GM18502 (cell line): Measurements from ENCODE around the gene DHRS12.
"Not testable (repeated sequence)": the region's sequence is repeated elsewhere in the genome, so short reads cannot be mapped to it uniquely, and the experiment has no call there.

Source experiments
- ATAC-seq: cut with Tn5 transposase; IDR thresholded peaks from one replicate; pipeline ENCODE4 v1.9.1; 2021; ENCODE audit warnings: mild to moderate bottlenecking; ENCODE audit not compliant: unreplicated experiment, poor library complexity

Gene DHRS12

DNA sequence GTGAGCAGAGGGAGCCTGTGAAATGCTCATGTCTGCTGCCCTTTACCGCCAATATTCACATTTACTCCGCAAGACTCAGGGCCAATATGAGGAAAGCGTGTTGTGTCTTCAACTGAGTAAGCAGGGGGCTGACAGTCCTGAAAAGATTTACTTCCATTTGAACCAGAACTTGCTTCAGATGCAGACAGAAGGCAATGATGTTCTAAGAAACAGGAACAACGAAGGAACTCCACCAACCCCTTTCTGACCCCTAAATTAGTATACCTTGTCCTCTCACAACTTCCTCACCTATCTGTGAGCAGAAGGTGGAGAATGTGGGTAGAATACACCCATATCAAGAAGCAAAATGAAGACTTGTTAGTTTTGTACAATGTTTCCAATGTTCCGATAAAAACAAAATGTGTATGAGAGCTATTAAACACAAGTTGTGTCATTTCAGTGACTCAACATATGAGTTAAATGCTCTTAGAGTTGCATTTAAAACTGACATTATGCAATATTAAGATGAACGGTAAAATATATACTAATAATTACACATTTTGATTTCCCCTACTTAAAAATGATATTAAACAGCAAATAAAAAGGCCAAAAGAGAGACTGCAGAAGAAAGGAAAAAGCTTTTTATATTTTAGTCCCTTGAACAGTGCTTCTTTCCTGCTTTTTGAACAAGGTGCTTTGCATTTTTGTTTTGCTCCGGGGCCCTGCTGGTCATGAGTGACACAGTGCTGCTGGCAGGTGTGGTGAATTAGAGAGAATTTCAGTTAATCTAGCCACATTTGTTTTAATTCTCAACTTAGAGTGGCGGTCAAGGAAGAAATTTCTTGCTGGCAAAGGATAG is 25.0 kb upstream of the DHRS12 start:
- no peak for ATAC-seq

DNA sequence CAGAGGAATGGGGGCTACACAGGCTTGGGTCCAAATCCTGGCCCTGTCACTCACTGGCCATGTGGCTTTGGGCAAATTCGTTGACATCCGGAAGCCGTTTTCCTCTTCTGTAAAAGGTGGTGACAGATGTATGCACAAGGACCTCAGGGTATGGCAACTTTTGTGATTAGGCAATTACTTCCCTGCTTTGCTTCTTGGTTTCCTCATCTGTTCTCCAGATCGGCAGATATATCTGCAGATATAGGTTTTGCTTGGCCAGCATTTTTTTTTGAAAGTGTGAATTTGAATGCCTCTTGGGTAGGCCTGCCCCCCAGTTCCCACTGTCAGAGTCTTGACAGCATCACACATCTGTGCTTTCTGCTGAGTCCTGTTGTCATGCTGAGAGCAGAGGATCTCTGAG is 23.3 kb upstream of the DHRS12 start:
- no peak for ATAC-seq

DNA sequence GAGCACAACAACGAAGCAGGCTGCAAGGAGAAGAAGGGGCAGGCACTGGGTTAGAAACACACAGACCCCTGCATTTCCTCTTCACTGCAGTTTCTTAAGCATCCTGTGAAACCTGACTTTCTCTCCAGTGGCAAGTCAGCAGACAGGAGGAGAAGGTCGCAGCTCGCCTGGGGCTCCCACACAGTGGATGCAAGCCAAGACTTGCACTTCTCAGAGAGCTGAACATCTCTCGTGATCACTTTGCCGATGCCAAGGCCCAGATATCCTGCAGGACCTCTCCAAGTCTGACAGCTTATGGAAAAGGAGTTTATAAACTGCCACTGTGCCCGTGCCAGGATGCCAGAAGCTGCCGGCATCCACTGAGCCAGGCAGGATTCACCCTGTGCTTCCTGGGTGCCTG is 22.6 kb upstream of the DHRS12 start:
- ATAC-seq, result no peak

DNA sequence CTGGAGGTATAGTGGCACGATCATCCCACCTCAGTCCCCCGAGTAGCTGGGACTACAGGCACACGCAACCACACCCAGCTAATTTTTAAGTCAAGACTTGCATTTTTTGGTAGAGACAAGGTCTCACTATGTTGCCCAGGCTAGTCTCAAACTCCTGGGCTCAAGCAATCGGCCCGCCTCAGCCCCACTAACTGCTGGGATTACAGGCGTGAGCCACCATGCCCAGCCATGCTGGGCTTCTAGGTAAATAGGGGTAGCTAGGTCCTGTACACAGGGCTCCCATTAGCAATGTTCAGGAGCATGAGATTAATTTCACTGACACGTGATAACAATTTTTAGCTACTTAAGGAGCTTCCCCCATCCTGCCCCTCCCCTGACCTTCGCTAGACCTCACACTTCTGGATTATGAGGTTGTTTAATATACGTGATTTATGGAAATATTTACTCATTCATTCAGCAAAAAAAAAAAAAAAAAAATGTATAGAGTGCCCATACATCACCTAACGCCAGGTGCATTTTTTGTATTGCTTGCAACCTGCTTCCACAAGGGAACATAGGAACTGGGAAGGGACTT is 21.8 kb upstream of the DHRS12 start:
- ATAC-seq, result no peak

DNA sequence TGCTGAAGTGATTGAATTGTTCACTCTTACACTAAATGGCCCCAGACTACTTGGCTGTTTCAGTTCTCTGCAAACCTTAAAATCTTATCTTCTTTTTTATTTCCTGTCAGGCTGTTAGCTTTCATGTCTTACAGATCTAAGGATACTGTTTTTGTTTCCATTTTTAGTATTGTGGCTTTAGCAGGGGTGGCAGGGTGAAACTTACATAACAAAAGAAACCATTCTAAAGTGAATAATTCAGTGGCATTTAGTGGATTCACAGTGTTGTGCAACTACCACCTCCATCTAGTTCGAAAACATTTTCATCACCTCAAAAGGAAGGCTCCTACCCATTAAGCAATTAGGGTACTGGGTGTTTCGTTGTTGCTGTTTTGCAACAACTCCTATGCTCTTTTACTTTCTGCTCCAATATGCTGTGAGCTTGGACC is 21.2 kb upstream of the DHRS12 start:
- peak; percentile 55 for ATAC-seq

DNA sequence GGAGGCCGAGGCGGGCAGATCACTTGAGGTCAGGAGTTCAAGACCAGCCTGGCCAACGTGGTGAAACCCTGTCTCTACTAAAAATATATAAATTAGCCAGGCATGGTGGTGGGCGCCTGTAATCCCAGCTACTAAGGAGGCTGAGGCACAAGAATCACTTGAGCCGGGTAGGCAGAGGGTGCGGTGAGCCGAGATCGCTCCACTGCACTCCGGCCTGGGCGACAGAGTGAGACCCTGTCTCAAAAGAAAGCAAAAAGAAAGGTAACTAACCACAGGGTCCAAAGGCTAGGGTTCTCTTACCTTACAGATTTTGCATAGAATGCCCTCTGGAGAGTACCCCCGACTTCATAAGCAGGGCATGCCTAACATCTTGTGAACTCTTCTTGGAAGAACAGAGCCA is 20.7 kb upstream of the DHRS12 start:
- ATAC-seq, result not testable (repeated sequence)

DNA sequence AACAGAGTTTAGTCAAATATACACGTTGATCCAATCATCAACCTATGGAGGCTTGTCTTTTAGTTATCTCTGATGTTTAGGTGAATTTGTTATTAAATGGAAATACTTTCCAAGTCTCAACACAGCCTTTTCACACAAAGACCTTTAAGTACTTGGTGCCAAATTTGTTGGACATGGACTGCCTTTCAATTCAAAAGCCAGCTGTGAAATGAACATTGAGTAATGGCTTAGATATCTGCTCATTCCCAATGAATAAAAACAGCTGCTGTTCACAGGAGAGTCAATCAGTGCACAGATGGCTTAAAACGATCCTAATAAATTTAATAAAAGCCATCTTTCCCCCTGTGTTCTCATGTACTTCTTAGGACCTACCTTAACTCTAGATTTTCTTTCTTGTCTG is 19.9 kb upstream of the DHRS12 start:
- no peak for ATAC-seq

DNA sequence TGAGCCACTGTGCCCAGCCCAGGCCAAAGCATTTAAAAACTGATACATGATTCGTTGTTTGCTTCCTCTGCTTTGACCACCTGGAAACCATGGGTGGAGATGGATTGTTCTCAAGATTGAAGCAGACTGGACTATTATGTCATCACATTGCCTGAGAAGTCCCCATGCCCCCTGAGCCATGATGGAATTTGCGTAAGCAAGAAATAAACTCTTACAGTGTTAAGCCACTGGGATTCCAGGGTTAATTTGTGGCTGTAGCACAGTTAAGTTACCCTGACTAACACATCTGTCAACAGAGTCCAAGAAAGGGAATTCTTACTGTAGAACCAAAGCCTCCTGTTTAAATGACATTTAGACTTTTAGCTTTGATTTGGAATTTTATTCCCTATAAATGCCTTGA is 19.4 kb upstream of the DHRS12 start:
- no peak for ATAC-seq

DNA sequence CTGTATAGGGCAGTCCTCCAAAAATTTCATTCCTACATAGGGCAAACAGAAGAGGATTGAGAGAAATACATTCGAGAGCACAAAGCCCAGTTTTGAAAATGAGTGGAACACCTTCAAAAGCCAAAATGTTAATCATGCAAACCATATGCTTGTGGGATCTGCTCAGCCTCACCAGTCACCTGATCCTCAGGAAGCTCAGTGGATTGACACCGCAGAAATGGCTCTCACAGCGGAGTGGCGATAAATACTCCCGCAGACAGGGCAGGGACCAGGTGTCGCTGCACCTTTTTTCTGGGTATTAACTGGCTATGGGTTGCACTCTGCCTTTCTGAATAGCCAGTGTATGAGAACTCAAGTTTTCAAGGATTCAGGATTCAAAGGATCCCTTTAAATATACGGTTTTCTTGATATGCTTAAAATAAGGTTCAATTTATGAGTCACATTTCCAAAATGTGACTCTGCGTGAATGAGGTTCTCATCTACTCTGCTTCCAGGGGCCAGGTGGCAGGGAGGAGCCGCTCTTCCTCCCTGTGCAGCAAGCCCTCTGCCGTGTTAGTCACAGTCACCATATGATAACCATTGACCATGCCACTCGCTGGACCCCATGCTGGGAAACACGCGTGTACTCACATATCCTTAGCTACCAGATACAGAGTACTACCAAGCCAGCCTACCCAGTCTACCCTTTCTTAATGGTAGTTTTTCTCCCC is 18.3 kb upstream of the DHRS12 start:
- no peak for ATAC-seq

DNA sequence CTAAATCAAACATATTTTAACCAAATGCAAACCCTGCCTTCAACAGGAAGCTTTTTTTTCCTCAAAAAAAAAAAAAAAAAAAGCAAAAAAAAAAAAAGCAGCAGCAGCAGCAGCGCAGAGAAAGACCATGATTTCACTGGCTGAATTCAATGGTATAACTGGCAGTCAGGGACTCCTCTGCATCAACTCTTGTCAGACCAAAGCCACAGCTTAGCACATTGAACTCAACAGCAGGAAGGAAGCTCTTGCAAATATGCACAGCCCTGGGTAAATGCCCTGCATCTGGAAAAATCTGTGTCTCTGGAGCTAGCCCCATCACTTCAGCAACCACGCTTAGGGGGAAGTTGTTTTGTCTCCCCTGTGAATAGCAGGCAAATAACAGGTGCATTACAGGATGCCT is 17.6 kb upstream of the DHRS12 start:
- ATAC-seq, result no peak

DNA sequence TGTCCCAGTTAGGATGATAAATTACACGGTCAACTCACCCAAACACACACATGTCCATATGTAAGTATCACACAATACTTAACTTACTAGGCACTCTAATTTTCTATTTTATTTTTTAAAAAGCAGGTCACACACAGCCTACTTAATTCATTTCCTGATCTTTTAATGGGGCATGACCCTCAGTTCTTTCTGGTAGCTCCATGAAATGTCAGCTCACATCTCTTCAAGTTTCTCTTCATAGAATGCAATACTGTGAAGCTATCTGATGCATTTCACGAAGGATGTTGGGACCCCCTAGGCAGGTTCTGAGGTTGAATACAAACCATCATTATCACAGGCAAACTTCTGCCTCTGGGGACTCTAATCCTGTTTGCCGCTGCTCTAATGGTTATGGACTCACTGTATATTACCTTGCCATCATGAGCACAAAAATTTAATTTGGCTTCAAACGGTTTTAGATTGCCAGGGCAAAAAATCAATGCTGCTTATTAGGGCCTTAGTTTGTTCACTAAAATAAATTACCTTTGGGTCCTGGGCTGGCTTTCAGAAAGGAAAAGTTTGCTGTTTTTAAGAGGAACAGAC is 16.1 kb upstream of the DHRS12 start:
- ATAC-seq, result no peak

DNA sequence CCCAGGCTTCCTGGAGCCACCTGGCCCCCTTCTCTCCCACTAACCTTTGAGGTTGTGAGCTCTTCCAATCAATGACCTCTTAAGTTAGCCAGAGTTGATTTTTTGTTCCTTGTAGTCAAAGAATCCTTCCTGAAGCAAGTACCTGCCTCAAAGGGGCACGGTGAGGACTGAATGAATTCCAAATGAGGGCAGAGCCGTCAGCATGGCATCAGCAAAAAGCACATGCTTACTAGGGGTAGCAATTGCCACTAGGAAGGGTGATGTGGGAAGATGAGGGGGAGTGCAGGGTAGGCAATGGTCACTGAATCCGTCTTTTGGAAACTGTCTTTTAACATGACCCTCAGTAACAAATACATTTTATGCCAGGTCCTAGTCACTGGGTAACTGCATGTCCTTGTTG is 15.6 kb upstream of the DHRS12 start:
- no peak for ATAC-seq

DNA sequence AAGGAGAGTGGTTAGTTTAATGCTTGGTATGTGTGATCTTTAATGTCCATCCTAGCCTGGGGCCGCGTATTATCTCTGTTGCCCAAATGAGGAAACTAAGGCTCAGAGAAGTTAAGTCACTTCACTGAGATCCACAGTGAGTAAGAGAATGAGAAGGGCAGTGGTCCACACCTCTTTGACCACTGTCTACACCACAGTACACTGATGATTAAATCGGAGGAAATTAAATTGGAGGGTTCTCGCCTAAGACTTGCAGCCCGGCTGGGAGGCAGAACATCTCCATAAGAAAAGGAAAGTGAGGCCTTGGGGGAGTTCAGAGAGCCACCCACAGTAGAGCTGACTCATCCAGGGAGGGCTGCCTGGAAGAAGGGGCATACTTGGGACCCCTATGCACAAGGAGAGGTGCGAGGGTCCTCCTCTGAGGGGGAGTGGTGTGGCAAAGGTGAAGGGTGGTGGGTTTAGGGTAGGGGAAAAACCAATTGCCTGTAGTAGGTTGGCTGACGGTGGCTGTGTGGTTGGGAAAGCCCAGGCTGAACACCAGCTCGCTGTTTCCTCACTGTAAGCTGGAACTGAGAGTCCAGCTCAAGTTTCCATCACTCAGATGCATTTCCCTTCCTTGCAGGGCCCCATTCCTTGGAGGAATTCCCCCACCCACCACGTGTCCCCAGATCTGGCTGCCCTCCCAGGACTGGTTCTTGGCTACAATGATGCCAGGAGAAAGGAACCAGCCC is 15.0 kb upstream of the DHRS12 start:
- peak; percentile 54 for ATAC-seq

DNA sequence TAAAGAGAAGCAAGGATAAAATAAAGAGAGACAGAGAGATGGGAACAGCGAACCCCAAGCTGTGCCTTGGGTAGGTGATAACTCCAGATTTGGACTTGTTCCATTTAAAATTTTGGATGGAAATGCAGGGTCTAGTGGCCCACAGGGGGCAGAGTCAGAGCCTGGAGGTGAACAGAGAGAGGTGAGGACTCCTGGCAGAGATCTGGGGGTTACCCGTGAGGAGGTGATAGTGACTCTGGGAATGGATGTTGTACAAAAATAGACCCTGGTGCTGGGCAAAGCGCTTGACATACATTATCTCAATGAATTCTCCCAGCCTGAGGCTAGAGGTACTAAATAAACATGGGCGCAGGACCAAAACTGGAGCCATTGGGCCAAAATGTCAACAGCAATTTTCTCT is 14.3 kb upstream of the DHRS12 start:
- no peak for ATAC-seq

DNA sequence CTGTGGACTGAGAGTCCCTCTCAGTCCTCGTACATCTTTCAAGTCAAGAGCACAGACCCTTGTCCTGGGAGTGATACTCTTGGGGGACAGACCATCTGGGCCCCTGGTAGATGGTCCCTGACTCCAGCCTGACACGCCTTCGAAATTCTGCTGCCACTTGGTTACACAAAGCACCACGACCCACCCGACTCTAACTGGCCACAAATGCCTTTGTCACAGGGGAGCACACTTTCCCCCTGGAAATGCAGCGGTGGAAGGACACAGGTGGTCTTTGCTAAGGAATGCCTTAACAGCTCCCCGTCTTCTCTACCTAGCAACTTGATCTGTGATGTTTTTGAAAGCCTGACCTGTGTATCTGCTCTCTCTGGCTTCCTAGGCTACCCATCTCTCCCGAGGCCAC is 13.8 kb upstream of the DHRS12 start:
- ATAC-seq, result no peak

DNA sequence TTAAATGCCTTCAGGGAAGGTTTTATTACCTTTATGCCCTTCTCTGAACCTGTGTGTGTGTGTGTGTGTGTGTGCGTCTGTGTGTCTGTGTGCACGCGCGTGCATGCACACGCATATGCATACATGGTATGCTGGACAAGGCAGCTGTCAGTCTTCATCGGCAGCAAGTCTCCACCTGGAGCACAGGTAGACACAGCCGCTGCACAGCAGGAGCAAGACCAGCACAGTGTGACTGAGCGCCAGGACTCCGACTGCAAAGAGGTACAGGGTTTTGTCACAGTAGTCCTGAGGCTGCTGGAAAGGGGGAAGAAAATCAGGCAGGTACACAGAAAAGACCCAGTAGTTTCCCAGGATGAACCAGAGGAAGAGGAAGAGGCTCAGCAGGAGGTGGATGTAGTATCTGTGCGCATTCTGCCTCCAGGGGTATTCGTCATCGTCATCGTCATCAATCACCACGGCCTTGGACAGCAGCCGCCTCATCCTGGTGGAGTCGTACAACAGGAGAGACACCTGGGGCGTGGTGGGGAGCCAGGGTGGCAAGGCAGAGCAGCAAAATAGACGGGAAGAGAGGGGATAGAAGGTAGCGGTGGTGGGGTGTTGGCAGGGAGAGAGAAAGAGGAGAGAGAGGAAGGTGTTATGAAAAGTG is 12.8 kb upstream of the DHRS12 start:
- ATAC-seq, result no peak

DNA sequence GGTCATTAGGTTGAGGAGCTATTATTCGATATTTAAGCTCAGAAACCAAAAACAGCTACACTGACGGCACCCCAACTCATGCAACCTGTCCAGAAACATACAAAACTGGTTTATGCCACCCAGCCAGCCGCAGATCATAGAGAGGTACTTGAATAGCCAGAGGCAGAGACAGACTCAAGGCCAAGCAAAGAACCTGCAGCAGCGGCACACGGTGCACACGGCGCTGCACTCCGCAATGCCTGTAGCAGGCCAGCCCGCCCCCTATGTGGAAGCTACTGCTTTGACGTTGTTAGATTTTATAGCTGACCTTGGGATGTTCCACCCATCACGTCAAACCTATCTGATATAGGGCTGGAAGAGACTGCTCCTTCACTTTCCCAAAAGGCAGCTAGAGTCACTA is 11.9 kb upstream of the DHRS12 start:
- no peak for ATAC-seq

DNA sequence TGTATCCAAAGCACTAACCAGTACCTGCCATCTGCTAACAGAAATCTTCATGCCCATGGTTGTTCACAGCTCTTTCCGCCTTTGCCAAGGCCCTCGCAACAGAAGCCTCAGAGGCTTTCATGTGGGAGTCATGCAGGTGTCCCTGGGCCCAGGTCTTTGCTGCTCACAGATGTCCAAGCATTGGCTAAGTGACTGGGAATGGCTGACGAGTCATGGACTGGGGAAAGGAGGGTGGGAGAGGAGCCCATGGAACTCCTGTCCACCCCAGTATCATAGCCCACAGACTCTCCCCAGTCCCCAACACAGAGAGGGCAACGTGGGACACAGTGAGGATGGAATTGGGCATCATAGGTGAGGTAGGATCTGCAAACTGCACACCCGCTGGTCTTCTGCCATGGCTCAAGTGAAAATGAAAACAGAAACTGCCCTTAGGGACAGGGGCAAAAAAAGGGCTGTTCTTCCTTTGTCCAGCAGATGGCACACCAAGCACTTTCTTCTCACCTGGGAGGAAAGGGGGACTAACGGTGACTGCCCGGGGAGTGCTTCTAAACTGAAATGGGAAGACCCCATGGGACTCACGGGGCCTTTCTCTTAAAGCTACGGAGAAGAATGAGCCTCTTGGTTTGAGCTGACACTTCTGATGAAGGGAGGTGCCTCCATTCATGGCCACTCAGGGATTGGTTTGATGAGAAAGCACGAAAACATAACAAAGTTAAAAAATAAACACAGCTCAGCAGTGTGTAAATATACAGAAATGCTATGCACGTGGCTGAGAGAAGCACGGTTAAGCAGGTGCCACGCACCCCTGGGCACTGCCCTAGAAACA is 11.1 kb upstream of the DHRS12 start:
- ATAC-seq, result peak; percentile 77

DNA sequence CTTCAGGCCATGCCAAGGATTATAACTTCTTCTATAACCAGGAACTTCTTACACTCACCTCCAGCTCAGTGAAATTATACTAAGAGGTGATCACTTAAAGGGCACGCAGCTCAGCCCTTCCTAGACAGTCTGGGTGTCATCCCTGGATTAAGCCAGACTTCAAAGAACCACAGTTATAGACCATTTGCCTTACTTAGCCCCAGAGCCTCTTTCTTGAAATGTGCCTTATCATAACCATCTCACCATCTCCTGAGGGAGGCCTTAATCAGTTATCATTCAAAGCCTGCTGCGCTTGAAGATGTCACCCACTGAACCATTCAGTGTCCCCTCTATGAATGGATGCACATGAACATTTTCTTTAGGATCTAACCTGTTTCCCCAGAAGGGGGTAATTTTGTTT is 10.1 kb upstream of the DHRS12 start:
- no peak for ATAC-seq
